Nephron (organoid): Measurements from ENCODE around the gene ALDH3B2.
"Not testable (repeated sequence)": the region's sequence is repeated elsewhere in the genome, so short reads cannot be mapped to it uniquely, and the experiment has no call there.

ENCODE experiments used
- H3K27ac Mint-ChIP-seq, 3 experiments: 2 replicates each; pipeline ENCODE4 v1.8.0; 2020; ENCODE audit warnings: mixed read lengths in 3 of 3, mild to moderate bottlenecking in 2 of 3, moderate library complexity in 1 of 3
- H3K27me3 Mint-ChIP-seq: 2 replicates; pipeline ENCODE4 v1.8.0; 2021; ENCODE audit warnings: low read depth, mild to moderate bottlenecking, moderate library complexity, mixed read lengths
- H3K36me3 Mint-ChIP-seq: 2 replicates; pipeline ENCODE4 v1.8.0; 2020; ENCODE audit warnings: low read depth, mixed read lengths
- H3K4me1 Mint-ChIP-seq: 2 replicates; pipeline ENCODE4 v1.8.0; 2020; ENCODE audit warnings: mixed read lengths
- H3K4me3 Mint-ChIP-seq, 3 experiments: 2 replicates each; pipeline ENCODE4 v1.8.0; 2020; ENCODE audit warnings: mild to moderate bottlenecking in 3 of 3, mixed read lengths in 3 of 3, moderate library complexity in 2 of 3
- H3K9me3 Mint-ChIP-seq: 2 replicates; pipeline ENCODE4 v1.8.0; 2020; ENCODE audit warnings: mixed read lengths
- TF ChIP-seq, protein P1 (sequence below), 3 experiments: fragments of 200-600 bp; sonication (generic); IDR thresholded peaks; one replicate each; pipeline ENCODE4 v1.5.0; 2021; ENCODE audit warnings: antibody characterized with exemption in 3 of 3; ENCODE audit not compliant: unreplicated experiment in 3 of 3

Gene ALDH3B2

DNA sequence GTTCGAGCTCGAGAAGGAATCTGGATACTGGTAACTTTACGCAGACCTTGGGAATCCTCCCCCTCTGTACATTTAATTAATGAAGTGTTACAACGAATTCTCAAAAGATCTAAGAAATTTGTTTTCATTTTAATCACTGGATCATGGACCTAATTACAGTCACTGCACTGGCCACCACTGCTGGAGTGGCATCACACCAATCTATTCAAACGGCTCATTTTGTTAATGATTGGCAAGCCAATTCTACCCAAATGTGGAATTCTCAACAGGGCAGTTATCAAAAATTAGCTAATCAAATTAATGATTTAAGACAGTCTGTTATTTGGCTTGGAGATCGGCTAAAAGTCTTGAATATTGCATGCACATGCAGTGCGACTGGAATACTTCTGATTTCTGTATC lies 30.1 kb upstream of the ALDH3B2 start:
- H3K4me3 Mint-ChIP-seq: no peak overlapping the region
- TF ChIP-seq, protein P1, sequence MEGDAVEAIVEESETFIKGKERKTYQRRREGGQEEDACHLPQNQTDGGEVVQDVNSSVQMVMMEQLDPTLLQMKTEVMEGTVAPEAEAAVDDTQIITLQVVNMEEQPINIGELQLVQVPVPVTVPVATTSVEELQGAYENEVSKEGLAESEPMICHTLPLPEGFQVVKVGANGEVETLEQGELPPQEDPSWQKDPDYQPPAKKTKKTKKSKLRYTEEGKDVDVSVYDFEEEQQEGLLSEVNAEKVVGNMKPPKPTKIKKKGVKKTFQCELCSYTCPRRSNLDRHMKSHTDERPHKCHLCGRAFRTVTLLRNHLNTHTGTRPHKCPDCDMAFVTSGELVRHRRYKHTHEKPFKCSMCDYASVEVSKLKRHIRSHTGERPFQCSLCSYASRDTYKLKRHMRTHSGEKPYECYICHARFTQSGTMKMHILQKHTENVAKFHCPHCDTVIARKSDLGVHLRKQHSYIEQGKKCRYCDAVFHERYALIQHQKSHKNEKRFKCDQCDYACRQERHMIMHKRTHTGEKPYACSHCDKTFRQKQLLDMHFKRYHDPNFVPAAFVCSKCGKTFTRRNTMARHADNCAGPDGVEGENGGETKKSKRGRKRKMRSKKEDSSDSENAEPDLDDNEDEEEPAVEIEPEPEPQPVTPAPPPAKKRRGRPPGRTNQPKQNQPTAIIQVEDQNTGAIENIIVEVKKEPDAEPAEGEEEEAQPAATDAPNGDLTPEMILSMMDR (IDR thresholded peaks at IDR 0.05; ENCODE audit: unreplicated experiment in 3 of 3): no peak
- H3K27me3 Mint-ChIP-seq: peaks cover 33% of the 10 kb centered on the region
- H3K27ac Mint-ChIP-seq: no peak overlapping the region
- peaks cover 8% of the 10 kb centered on the region for H3K9me3 Mint-ChIP-seq
- no peaks in the 10 kb centered on the region for H3K4me1 Mint-ChIP-seq
- H3K36me3 Mint-ChIP-seq: no peaks in the 10 kb centered on the region

DNA sequence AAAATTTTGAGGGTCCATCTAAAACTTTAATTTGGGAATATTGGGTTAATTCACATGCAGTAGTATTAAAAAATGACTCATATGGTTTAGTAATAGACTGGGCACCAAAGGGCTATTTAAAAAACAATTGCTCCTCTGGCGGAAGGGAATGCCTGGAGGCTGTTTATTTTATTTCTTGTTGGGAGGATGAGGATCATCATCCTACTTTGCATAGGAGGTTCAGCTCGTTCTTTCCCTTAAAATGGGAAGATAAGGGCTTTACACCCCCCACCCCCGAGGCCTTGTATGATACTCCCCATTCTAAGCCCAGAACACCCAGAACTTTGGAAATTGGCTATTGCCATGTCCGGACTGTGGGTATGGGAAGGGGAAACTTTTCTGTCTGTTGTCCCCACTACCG lies 29.3 kb upstream of the ALDH3B2 start:
- not testable (repeated sequence) for H3K27ac Mint-ChIP-seq, H3K36me3 Mint-ChIP-seq, H3K4me3 Mint-ChIP-seq, H3K4me1 Mint-ChIP-seq
- peaks cover 14% of the 10 kb centered on the region for H3K9me3 Mint-ChIP-seq
- H3K27me3 Mint-ChIP-seq: peaks cover 31% of the 10 kb centered on the region

DNA sequence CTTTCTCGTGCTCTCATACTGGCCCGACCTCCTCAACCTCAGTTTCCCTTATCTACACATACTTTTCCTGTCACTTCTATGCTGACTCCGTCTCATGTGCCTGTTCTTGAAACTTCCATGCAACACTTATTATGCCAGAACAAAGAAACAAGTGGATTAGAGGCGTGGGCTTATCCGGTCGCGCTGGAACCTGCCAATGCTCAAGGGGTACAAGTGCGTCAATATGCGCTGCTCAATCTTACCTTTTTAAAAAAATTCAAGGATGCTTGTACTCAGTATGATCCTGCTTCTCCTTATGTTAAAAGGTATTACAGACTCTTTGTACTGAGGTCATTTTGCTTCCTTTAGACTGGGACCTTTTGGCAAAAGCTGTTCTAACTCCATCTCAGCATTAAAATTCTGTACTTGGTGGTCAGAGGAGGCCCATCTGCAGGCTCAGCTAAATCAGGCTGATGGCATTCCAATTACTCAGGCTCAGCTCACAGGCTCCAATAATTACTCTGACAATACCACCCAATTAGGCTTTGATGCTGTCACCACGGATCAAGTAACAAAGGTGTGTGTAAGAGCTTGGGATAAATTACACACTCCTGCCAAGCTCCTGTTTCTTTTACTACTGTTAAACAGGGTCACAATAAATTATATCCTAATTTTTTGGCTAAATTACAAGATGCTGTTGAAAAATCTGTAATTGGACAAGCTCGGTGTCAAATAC lies 26.3 kb upstream of the ALDH3B2 start:
- no peak overlapping the region for H3K4me3 Mint-ChIP-seq
- H3K36me3 Mint-ChIP-seq: no peaks in the 10 kb centered on the region
- no peak overlapping the region for H3K27ac Mint-ChIP-seq
- H3K27me3 Mint-ChIP-seq: peaks cover 42% of the 10 kb centered on the region
- H3K9me3 Mint-ChIP-seq: peaks cover 18% of the 10 kb centered on the region
- H3K4me1 Mint-ChIP-seq: no peaks in the 10 kb centered on the region
- TF ChIP-seq, protein P1 (IDR thresholded peaks at IDR 0.05; ENCODE audit: unreplicated experiment in 3 of 3): no peak

DNA sequence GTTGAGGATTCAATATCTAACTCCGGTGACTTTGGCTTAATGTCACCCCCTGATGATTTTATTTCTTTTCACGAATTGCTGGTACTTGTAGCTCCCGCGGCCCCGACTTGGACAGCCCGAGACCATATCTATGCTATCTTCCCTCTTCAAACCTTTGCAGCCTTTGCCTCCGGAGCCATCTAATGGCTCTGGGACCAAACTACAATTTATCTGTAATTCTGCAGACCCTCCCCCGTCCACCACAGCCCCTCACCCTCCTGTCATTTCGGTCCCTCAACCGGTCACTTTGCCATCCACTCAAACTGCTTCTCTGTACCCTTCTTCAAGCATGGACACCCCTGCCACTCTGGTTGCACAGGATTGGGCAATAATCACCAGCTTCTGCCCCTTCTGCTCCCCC lies 25.7 kb upstream of the ALDH3B2 start:
- Mint-ChIP-seq H3K9me3 (peaks cover 18% of the 10 kb centered on the region), H3K27me3 (peaks cover 43% of the 10 kb centered on the region), H3K27ac (no peak overlapping the region), H3K4me3 (no peak overlapping the region), H3K36me3 (no peaks in the 10 kb centered on the region), H3K4me1 (no peaks in the 10 kb centered on the region)
- TF ChIP-seq, protein P1 (IDR thresholded peaks at IDR 0.05; ENCODE audit: unreplicated experiment in 3 of 3): no peak

DNA sequence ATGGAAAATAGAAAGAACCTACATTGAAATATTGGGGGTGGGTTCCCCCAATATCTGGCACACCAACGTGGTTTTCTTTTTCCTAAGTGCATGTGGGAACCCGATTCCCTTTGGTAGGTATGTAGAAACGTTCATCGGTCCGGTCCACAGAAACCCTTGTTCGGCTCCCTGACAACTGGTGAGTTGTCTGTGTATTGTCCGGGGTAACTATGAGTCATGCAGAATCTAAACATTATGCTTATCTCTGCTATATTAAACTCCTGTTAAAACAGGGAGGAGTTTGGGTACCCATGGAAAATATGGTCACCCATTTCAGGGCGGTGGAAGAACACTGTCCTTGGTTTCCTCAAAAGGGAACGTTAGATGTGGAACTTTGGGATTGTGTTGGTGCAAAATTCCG lies 25.1 kb upstream of the ALDH3B2 start:
- no peaks in the 10 kb centered on the region for H3K36me3 Mint-ChIP-seq
- TF ChIP-seq, protein P1 (IDR thresholded peaks at IDR 0.05; ENCODE audit: unreplicated experiment in 3 of 3): no peak
- H3K27me3 Mint-ChIP-seq: peaks cover 44% of the 10 kb centered on the region
- peaks cover 18% of the 10 kb centered on the region for H3K9me3 Mint-ChIP-seq
- no peaks in the 10 kb centered on the region for H3K4me1 Mint-ChIP-seq
- no peak overlapping the region for H3K27ac Mint-ChIP-seq
- H3K4me3 Mint-ChIP-seq: no peak overlapping the region

DNA sequence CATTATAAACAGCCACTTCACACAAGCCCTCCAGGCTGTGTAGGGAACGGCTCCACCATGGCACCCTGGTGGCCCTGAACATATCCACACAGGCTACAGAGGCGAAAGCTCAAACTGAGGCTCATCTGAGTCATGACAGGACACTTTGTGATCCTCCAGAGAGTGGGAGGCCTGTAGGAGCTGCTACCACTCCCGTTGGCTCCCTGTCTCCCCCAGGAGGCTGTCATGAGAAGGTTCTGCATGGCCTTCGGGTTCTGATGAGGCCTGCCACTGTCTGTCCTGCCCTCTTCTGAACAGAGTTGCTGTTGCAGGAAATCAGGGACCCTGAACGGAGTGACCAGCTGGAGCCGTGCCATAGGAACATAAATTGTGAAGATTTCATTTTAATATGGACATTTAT lies 23.8 kb upstream of the ALDH3B2 start:
- Mint-ChIP-seq H3K27ac (no peak overlapping the region), H3K27me3 (peaks cover 37% of the 10 kb centered on the region), H3K9me3 (peaks cover 18% of the 10 kb centered on the region), H3K4me3 (no peak overlapping the region), H3K36me3 (no peaks in the 10 kb centered on the region), H3K4me1 (no peaks in the 10 kb centered on the region)
- TF ChIP-seq, protein P1 (IDR thresholded peaks at IDR 0.05; ENCODE audit: unreplicated experiment in 3 of 3): no peak
